K562 (cell line): ENCODE data around the gene ENO3. TPM values are rescaled to one million over a fixed set of nuclear protein-coding genes. Genes with fewer than 3 reads are reported as not detected.

Experiments used
- ARID3B ChIP-seq: fragments of 250-450 bp; sonication (Bioruptor Pico); IDR thresholded peaks from 2 replicates; pipeline ENCODE4 v1.4.0; 2020; ENCODE audit warnings: borderline replicate concordance
- ELF2 ChIP-seq: fragments of 250-450 bp; sonication (Bioruptor Pico); IDR thresholded peaks from 2 replicates; pipeline ENCODE4 v1.5.0; 2021; ENCODE audit warnings: mild to moderate bottlenecking
- ELK3 ChIP-seq: fragments of 450-650 bp; formaldehyde crosslinking; IDR thresholded peaks from 2 replicates; pipeline ENCODE4 v1.4.0; 2020; ENCODE audit warnings: mild to moderate bottlenecking
- ETV5 ChIP-seq: sonication (generic); formaldehyde crosslinking; IDR thresholded peaks from 2 replicates; pipeline ENCODE4 v1.4.0; 2020; ENCODE audit warnings: low read depth, mild to moderate bottlenecking, missing genetic modification reagents
- GABPB2 ChIP-seq: fragments of 250-450 bp; sonication (Bioruptor Pico); conservative IDR thresholded peaks from 2 replicates; pipeline ENCODE4 v1.5.1; 2021; ENCODE audit warnings: mild to moderate bottlenecking
- GTF2E2 ChIP-seq: fragments of 200-800 bp; sonication (Bioruptor generic); IDR thresholded peaks from 2 replicates; pipeline ENCODE4 v1.6.1; 2016; ENCODE audit warnings: missing genetic modification characterization, missing compliant biosample characterization
- HNRNPLL ChIP-seq: fragments of 200-400 bp; formaldehyde crosslinking; IDR thresholded peaks from 2 replicates; pipeline ENCODE4 v1.6.1; 2017; ENCODE audit warnings: low read length, low read depth, mild to moderate bottlenecking; ENCODE audit not compliant: poor library complexity, severe bottlenecking
- NCOA4 ChIP-seq: fragments of 450-650 bp; IDR thresholded peaks from 2 replicates; pipeline ENCODE4 v1.6.1; 2018; ENCODE audit warnings: mild to moderate bottlenecking; ENCODE audit not compliant: partially characterized antibody
- NONO ChIP-seq, 2 experiments: fragments of 200-400 bp in 1 of 2; fragments of 450-650 bp in 1 of 2; formaldehyde crosslinking in 1 of 2; IDR thresholded peaks; 2 replicates each; pipeline ENCODE4 v1.6.1; 2017; ENCODE audit warnings: low read depth in 2 of 2, mild to moderate bottlenecking in 2 of 2, moderate library complexity in 2 of 2, low read length in 1 of 2
- POLR2AphosphoS5 ChIP-seq: IDR thresholded peaks from 2 replicates; pipeline ENCODE4 v1.6.1; 2011; ENCODE audit warnings: mild to moderate bottlenecking, low read depth, low read length, moderate library complexity; ENCODE audit not compliant: control insufficient read depth, insufficient read depth
- POLR3G ChIP-seq: IDR thresholded peaks from 2 replicates; pipeline ENCODE4 v1.6.1; 2011; ENCODE audit not compliant: insufficient read length, insufficient replicate concordance; ENCODE audit errors: extremely low read depth
- RBBP5 ChIP-seq: fragments of 200-600 bp; sonication (generic); IDR thresholded peaks from 2 replicates; pipeline ENCODE4 v1.6.1; 2012; ENCODE audit warnings: borderline replicate concordance, mild to moderate bottlenecking, low read length, control low read depth, inconsistent platforms; ENCODE audit not compliant: insufficient read depth, poor library complexity, severe bottlenecking
- SMAD4 ChIP-seq: fragments of 250-450 bp; sonication (Bioruptor Pico); conservative IDR thresholded peaks from 2 replicates; pipeline ENCODE4 v1.8.0; 2021; ENCODE audit warnings: inconsistent platforms, mild to moderate bottlenecking, moderate library complexity
- THRAP3 ChIP-seq: fragments of 450-650 bp; IDR thresholded peaks from 2 replicates; pipeline ENCODE4 v1.6.1; 2016; ENCODE audit warnings: mild to moderate bottlenecking, inconsistent platforms, borderline replicate concordance
- ZNF354B ChIP-seq: fragments of 250-450 bp; sonication (Bioruptor Pico); IDR thresholded peaks from 2 replicates; pipeline ENCODE4 v1.4.0; 2020
- ZNF766 ChIP-seq: fragments of 200-800 bp; sonication (Bioruptor generic); conservative IDR thresholded peaks from 2 replicates; pipeline ENCODE4 v1.6.1; 2016; ENCODE audit warnings: missing genetic modification characterization, missing compliant biosample characterization
- polyA plus RNA-seq, 8 experiments: library from polyadenylated mRNA; depleted of rRNA in 4 of 8; stranded (reverse) in 5 of 8; unstranded in 3 of 8; fragments of >200 nt; fragmentation: Nextera tagmentation in 2 of 8; fragmentation: Illumina TruSeq in 1 of 8; extraction: Ambion mirVana in 2 of 8; extraction: Trizol in 1 of 8; gene quantifications; 2 replicates each; pipeline versions ENCODE4 v1.2.1 to v1.2.3, GENCODE V29; 2011 to 2014; ENCODE audit warnings: inconsistent platforms in 1 of 8, missing spikeins in 1 of 8
- total RNA-seq, 7 experiments: library from RNA; depleted of rRNA in 6 of 7; stranded (reverse); fragments of >200 nt in 6 of 7; fragmentation: Illumina TruSeq in 2 of 7; extraction: Trizol in 2 of 7; gene quantifications; 2 replicates each; pipeline versions ENCODE4 v1.2.1 to v1.2.3, GENCODE V29; 2011 to 2021; ENCODE audit warnings: low replicate concordance in 1 of 7
- TF ChIP-seq, protein P1 (sequence below): fragments of 450-650 bp; IDR thresholded peaks from 2 replicates; pipeline ENCODE4 v1.6.1; 2016; ENCODE audit warnings: mild to moderate bottlenecking
- TF ChIP-seq, protein P2 (sequence below), 3 experiments: fragments of 200-800 bp in 1 of 3; fragments of 250-450 bp in 1 of 3; fragments of 450-650 bp in 1 of 3; sonication (Bioruptor Pico) in 1 of 3; sonication (Bioruptor generic) in 1 of 3; formaldehyde crosslinking in 1 of 3; IDR thresholded peaks; 2 replicates each; pipeline versions ENCODE4 v1.6.1 to v1.8.0; 2016 to 2022; ENCODE audit warnings: mild to moderate bottlenecking in 2 of 3, missing genetic modification characterization in 2 of 3, missing compliant biosample characterization in 1 of 3, moderate library complexity in 1 of 3

Gene ENO3
- total and polyA plus RNA-seq, 9 of the 15 experiments (the other 6 are each of a cell fraction or from before 2014, with no cell fraction given) = 5.7 to 17.2 (median 9.9) TPM

DNA sequence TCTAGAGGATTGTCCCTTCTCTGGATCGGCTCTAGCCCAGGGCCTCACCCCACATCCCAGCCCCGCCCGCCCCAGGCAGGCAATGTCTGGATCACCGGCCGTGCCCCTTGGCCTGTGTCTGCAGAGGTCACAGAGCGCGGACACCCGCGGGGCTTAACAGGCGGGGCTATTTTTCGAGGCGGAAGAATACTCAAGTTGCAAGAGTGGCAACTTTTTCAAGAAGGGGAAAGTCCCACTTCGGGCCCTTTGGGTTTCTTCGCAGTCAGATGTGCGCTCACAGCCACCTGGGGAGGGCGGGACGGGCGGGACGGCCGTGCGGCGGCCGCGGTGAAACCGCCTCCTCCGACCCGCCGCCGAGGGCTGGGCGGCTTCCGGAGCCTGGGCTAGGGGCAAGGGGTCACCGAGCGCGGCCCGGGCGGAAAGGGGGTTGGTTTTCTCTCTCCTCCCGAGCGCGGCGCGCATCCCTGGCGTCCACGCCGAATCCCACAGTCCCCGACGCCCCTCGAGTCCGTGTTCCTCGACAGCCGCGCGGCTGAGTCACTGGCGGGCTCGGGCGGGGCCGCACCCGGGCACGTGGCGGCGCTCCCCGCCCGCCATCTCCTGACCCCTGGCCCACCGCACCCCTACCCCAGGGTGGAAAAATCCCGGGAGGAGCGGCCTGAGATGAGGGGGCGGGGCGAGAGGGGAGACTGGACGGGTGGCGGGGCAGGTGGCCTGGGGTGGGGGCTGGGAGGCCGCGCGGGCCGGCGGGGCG is 1.4 kb upstream of the ENO3 start (continued):
- TF ChIP-seq, protein P1, sequence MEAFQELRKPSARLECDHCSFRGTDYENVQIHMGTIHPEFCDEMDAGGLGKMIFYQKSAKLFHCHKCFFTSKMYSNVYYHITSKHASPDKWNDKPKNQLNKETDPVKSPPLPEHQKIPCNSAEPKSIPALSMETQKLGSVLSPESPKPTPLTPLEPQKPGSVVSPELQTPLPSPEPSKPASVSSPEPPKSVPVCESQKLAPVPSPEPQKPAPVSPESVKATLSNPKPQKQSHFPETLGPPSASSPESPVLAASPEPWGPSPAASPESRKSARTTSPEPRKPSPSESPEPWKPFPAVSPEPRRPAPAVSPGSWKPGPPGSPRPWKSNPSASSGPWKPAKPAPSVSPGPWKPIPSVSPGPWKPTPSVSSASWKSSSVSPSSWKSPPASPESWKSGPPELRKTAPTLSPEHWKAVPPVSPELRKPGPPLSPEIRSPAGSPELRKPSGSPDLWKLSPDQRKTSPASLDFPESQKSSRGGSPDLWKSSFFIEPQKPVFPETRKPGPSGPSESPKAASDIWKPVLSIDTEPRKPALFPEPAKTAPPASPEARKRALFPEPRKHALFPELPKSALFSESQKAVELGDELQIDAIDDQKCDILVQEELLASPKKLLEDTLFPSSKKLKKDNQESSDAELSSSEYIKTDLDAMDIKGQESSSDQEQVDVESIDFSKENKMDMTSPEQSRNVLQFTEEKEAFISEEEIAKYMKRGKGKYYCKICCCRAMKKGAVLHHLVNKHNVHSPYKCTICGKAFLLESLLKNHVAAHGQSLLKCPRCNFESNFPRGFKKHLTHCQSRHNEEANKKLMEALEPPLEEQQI = no peak
- TF ChIP-seq ETV5 (peak; percentile 37), ZNF766 (CRISPR knock-in tag) (peak; percentile 43; the same call in 1 of the 2 replicates), GABPB2 (no peak), ELF2 (CRISPR knock-in tag) (no peak), RBBP5 (no peak), THRAP3 (no peak), POLR2AphosphoS5 (no peak), ZNF354B (no peak), GTF2E2 (tag) (no peak), SMAD4 (peak; percentile 89), NONO (IDR thresholded peaks at IDR 0.05; ENCODE audit: low read depth in 2 of 2, low read length in 1 of 2) (peak; percentile 42 to 71; a peak in 3 of 4 replicates), ARID3B (CRISPR knock-in tag) (no peak), POLR3G (no peak), HNRNPLL (no peak), ELK3 (no peak), NCOA4 (no peak)
- TF ChIP-seq, protein P2, sequence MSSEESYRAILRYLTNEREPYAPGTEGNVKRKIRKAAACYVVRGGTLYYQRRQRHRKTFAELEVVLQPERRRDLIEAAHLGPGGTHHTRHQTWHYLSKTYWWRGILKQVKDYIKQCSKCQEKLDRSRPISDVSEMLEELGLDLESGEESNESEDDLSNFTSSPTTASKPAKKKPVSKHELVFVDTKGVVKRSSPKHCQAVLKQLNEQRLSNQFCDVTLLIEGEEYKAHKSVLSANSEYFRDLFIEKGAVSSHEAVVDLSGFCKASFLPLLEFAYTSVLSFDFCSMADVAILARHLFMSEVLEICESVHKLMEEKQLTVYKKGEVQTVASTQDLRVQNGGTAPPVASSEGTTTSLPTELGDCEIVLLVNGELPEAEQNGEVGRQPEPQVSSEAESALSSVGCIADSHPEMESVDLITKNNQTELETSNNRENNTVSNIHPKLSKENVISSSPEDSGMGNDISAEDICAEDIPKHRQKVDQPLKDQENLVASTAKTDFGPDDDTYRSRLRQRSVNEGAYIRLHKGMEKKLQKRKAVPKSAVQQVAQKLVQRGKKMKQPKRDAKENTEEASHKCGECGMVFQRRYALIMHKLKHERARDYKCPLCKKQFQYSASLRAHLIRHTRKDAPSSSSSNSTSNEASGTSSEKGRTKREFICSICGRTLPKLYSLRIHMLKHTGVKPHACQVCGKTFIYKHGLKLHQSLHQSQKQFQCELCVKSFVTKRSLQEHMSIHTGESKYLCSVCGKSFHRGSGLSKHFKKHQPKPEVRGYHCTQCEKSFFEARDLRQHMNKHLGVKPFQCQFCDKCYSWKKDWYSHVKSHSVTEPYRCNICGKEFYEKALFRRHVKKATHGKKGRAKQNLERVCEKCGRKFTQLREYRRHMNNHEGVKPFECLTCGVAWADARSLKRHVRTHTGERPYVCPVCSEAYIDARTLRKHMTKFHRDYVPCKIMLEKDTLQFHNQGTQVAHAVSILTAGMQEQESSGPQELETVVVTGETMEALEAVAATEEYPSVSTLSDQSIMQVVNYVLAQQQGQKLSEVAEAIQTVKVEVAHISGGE (CRISPR knock-in tag; IDR thresholded peaks at IDR 0.05) = no peak
